ENCODE data around the gene ARSA. TPM values are rescaled to one million over a fixed set of nuclear protein-coding genes. Genes with fewer than 3 reads are reported as not detected.

The ARSA gene
- total RNA-seq, 4 donors from 2014 or later: 33.2 to 51.5 (median 48.0) TPM

DNA sequence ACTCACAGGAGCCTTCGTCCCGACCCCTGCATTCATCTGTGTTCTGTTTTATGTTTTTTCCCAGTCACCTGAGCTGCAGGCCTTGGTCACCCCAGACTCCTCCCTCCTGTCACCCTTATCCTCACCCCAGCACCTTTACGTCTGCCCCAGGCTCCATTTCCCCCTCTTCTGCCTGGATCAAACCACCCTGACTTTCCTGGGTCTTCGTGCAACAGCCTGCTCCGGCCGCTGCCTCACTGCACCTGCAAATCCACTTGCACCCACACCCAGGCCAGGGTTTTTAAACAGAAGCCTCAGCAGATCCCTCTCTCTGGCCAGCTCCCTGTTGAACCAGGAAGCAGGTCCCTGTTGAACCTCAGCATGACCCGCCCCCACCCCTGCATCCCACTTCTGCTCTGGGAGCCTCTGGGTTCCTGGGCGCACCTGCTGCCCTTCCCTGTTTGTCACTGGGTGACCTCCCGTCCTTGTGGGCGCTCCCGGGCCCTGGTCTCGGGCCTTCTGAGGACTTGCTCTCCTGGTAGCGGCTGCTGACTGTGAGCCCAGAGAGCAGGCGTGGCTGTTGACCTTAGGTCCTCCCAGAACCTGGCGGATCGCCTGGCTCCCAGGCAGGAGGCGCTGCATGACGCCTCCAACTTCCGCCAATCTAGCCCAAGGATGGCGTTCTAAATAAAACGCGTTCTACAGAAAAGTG, 14.5 kb downstream of the ARSA start:
- Histone ChIP-seq H3K27ac (peak overlapping the region in 1 of 4 donors; percentile 40), H3K27me3 (peaks cover 0 to 51% of the 10 kb centered on the region in 2 donors), H3K4me3 (no peak overlapping the region), H3K36me3 (no peaks in the 10 kb centered on the region), H3K4me1 (no peaks in the 10 kb centered on the region), H3K9me3 (no peaks in the 10 kb centered on the region)
- TF ChIP-seq, protein P1, sequence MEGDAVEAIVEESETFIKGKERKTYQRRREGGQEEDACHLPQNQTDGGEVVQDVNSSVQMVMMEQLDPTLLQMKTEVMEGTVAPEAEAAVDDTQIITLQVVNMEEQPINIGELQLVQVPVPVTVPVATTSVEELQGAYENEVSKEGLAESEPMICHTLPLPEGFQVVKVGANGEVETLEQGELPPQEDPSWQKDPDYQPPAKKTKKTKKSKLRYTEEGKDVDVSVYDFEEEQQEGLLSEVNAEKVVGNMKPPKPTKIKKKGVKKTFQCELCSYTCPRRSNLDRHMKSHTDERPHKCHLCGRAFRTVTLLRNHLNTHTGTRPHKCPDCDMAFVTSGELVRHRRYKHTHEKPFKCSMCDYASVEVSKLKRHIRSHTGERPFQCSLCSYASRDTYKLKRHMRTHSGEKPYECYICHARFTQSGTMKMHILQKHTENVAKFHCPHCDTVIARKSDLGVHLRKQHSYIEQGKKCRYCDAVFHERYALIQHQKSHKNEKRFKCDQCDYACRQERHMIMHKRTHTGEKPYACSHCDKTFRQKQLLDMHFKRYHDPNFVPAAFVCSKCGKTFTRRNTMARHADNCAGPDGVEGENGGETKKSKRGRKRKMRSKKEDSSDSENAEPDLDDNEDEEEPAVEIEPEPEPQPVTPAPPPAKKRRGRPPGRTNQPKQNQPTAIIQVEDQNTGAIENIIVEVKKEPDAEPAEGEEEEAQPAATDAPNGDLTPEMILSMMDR (IDR thresholded peaks at IDR 0.05): no peak
- TF ChIP-seq POLR2A (IDR thresholded peaks at IDR 0.05) (no peak), EP300 (IDR thresholded peaks at IDR 0.05) (no peak)
- 61 to 76% methylated on average over 22 of the region's 22 CpGs for WGBS, 2 donors
- no peak for DNase-seq (ENCODE audit: low spot score in 2 of 2)

DNA sequence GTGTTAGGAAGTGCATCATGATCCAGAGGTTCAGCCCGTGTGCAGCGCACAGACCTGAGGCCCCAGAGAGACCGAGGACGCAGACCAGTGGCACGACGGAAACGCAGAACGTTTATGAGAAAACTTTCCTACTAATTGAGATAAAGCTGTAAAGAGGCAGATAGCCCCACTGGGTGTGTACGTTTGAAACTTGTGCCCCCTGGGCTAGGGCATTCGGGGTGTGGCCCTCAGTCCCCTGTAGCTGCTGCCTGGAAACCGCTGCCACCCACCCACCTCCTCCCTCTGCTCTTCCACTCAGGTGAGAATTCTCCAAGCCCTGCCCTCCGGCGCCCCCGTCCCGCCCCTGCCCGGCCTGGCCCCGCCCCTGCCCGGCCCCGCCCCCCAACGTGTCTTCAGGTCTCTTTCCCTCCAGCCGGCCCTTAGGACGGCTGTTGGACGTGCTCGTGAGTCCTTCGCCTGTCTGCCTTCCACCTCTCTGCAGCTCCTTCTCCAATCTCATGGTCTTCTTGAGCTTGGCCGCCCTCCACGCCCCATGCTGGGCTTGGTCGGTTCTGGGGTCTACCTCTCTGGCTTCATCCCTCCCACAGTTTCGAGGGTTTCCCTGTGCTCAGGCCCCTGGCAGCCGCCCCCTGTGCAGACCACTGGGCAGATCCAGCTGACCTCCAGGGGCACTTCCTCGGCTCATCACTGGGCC, 15.3 kb downstream of the ARSA start:
- Histone ChIP-seq H3K9me3 (no peaks in the 10 kb centered on the region), H3K27me3 (peaks cover 0 to 55% of the 10 kb centered on the region in 2 donors), H3K4me1 (no peaks in the 10 kb centered on the region), H3K36me3 (no peaks in the 10 kb centered on the region), H3K27ac (peak overlapping the region in 1 of 4 donors; percentile 40), H3K4me3 (no peak overlapping the region)
- TF ChIP-seq POLR2A (IDR thresholded peaks at IDR 0.05): no peak
- TF ChIP-seq EP300 (IDR thresholded peaks at IDR 0.05): no peak
- TF ChIP-seq, protein P1 (IDR thresholded peaks at IDR 0.05): no peak
- DNase-seq (ENCODE audit: low spot score in 2 of 2): no peak
- 32 to 42% methylated on average over 24 to 31 of the region's 31 CpGs for WGBS, 2 donors

DNA sequence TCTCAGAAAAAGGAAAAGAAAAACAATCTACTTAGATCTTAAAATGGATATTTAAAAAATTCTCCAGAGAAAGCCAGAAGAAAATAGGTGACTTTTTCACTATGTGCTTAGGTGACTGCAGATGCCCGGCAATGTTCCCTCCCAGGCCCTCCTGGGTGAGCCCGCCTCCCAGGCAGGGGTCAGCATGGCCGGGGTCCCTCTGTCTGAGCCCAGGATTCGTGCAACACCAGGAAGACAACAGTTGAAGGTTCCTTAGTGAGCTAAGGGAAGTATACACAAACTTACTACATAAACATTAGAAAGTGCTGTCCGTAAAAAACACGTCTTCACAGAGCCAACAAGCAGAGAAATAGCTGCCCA, 15.8 kb downstream of the ARSA start:
- 46 to 51% methylated on average over 6 of the region's 6 CpGs for WGBS, 2 donors
- TF ChIP-seq EP300 (IDR thresholded peaks at IDR 0.05) (no peak), POLR2A (IDR thresholded peaks at IDR 0.05) (no peak)
- TF ChIP-seq, protein P1 (IDR thresholded peaks at IDR 0.05): no peak

DNA sequence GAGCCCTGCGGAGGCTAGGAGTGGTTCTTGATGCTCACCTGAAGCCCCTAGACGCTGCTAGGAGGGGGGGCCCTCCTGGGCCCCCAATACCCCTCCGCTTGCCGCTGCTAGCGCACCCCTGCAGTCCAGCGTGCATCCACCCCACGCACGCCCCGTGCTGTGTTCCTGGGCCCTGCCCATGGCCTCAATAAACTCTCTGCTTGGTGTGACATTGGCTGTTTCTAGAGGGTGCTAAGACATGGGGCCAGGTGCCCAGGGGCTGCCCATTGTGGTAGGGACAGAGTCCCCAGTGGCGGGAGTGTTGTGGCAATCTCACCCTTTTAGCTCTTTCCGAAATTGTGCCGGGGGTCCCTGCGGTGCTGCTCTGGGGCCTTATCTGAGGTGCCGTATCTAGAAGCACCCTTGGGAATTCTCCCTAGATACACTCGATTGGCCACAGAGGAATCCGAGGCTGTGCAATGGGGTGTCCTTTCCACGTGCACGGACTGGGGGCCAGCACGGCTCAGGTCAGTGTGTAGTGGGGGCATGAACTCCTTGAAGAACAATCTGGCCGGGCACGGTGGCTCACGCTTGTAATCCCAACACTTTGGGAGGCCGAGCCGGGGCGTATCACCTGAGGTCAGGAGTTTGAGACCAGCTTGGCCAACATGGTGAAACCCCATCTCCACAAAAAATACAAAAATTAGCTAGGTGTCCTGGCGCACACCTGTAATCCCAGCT, 16.5 kb downstream of the ARSA start:
- H3K36me3 ChIP-seq: peaks cover 0 to 3% (median 0%) of the 10 kb centered on the region in 3 donors
- H3K4me3 ChIP-seq: no peak overlapping the region
- H3K4me1 ChIP-seq: no peaks in the 10 kb centered on the region
- DNase-seq (ENCODE audit: low spot score in 2 of 2): no peak
- no peaks in the 10 kb centered on the region for H3K9me3 ChIP-seq
- TF ChIP-seq, protein P1 (IDR thresholded peaks at IDR 0.05): no peak
- TF ChIP-seq POLR2A (IDR thresholded peaks at IDR 0.05): no peak
- no peak for TF ChIP-seq EP300 (IDR thresholded peaks at IDR 0.05)
- H3K27me3 ChIP-seq: peaks cover 0 to 67% of the 10 kb centered on the region in 2 donors
- WGBS, 2 donors: 89% methylated on average over 25 to 26 of the region's 26 CpGs
- no peak overlapping the region for H3K27ac ChIP-seq

More for the DNA sequence above, 15.8 kb downstream of the ARSA start:
- DNase-seq (ENCODE audit: low spot score in 2 of 2): no peak
- Histone ChIP-seq H3K4me1 (no peaks in the 10 kb centered on the region), H3K27me3 (peaks cover 0 to 60% of the 10 kb centered on the region in 2 donors), H3K4me3 (no peak overlapping the region), H3K9me3 (no peaks in the 10 kb centered on the region), H3K36me3 (no peaks in the 10 kb centered on the region), H3K27ac (no peak overlapping the region)
